IPS-18c (cell line): ENCODE results near the gene POU2F2.
A peak's percentile ranks its signal among the peaks of the same experiment; 100 is the strongest.

Source experiments
- H3K4me3 ChIP-seq: 2 replicates; pipeline ENCODE4 v1.7.0; 2013; ENCODE audit warnings: low read depth, mild to moderate bottlenecking, low read length, moderate library complexity; ENCODE audit not compliant: insufficient read depth
- H3K9me3 ChIP-seq: one replicate; pipeline ENCODE4 v1.6.1; 2013; ENCODE audit warnings: mild to moderate bottlenecking, low read length, moderate library complexity; ENCODE audit not compliant: control insufficient read depth, insufficient read depth

POU2F2 gene

GRCh38 chr19:42134535-42135070, 2.4 kb upstream of the POU2F2 start:
- Histone ChIP-seq H3K9me3 (no peaks in the 10 kb centered on the region), H3K4me3 (no peak overlapping the region)

- no peaks in the 10 kb centered on the region for H3K9me3 ChIP-seq
- H3K4me3 ChIP-seq, result peak overlapping the region; percentile 51
These were observed 744 bp upstream of the POU2F2 start for GRCh38 chr19:42132851-42133528.

- Histone ChIP-seq H3K4me3 (peak overlapping the region; percentile 51), H3K9me3 (no peaks in the 10 kb centered on the region)
These were observed 857 bp downstream of the POU2F2 start for GRCh38 chr19:42131149-42132029.

- no peaks in the 10 kb centered on the region for H3K9me3 ChIP-seq
- no peak overlapping the region for H3K4me3 ChIP-seq
These were observed 2.0 kb downstream of the POU2F2 start for GRCh38 chr19:42130254-42130573.

- Histone ChIP-seq H3K9me3 (no peaks in the 10 kb centered on the region), H3K4me3 (no peak overlapping the region)
These were observed 2.6 kb downstream of the POU2F2 start for GRCh38 chr19:42129399-42130253.

- Histone ChIP-seq H3K4me3 (no peak overlapping the region), H3K9me3 (no peaks in the 10 kb centered on the region)
These were observed 5.7 kb downstream of the POU2F2 start for GRCh38 chr19:42126574-42126973.

- H3K9me3 ChIP-seq, result no peaks in the 10 kb centered on the region
- H3K4me3 ChIP-seq, result no peak overlapping the region
These were observed 6.7 kb downstream of the POU2F2 start for GRCh38 chr19:42125536-42125935.

GRCh38 chr19:42124386-42124901, 7.8 kb downstream of the POU2F2 start:
- Histone ChIP-seq H3K4me3 (no peak overlapping the region), H3K9me3 (no peaks in the 10 kb centered on the region)

- Histone ChIP-seq H3K9me3 (no peaks in the 10 kb centered on the region), H3K4me3 (no peak overlapping the region)
These were observed 8.5 kb downstream of the POU2F2 start for GRCh38 chr19:42123765-42124164.

- H3K9me3 ChIP-seq, result no peaks in the 10 kb centered on the region
- no peak overlapping the region for H3K4me3 ChIP-seq
These were observed 9.3 kb downstream of the POU2F2 start for GRCh38 chr19:42122691-42123607.

GRCh38 chr19:42121656-42122069, 10.6 kb downstream of the POU2F2 start:
- H3K9me3 ChIP-seq, result no peaks in the 10 kb centered on the region
- no peak overlapping the region for H3K4me3 ChIP-seq

- Histone ChIP-seq H3K9me3 (no peaks in the 10 kb centered on the region), H3K4me3 (no peak overlapping the region)
These were observed 11.1 kb downstream of the POU2F2 start for GRCh38 chr19:42121036-42121621.

GRCh38 chr19:42120276-42120980, 11.8 kb downstream of the POU2F2 start:
- Histone ChIP-seq H3K9me3 (no peaks in the 10 kb centered on the region), H3K4me3 (no peak overlapping the region)

- no peak overlapping the region for H3K4me3 ChIP-seq
- no peaks in the 10 kb centered on the region for H3K9me3 ChIP-seq
These were observed 15.2 kb downstream of the POU2F2 start for GRCh38 chr19:42117076-42117475.

- Histone ChIP-seq H3K4me3 (no peak overlapping the region), H3K9me3 (no peaks in the 10 kb centered on the region)
These were observed 15.8 kb downstream of the POU2F2 start for GRCh38 chr19:42116308-42117075.
